Renal cortical epithelial cell (primary cell): Measurements from ENCODE around the gene XPA. TPM values are rescaled to one million over a fixed set of nuclear protein-coding genes. Genes with fewer than 3 reads are reported as not detected.
A peak's percentile ranks its signal among the peaks of the same experiment; 100 is the strongest.

Source experiments
- DNase-seq: peaks from one replicate; pipeline ENCODE4 v3.0.0-alpha.2; 2011; ENCODE audit warnings: low read depth
- total RNA-seq: library from RNA; depleted of rRNA; stranded (reverse); fragments of >200 nt; gene quantifications from 2 replicates; pipeline ENCODE4 v1.2.3, GENCODE V29; 2014

Gene XPA
- total RNA-seq, 1 donor from 2014 or later = 9.7 TPM

GRCh38 chr9:97658707-97659106 is 38.4 kb downstream of the XPA start:
- DNase-seq = no peak

GRCh38 chr9:97651646-97652045 is 45.5 kb downstream of the XPA start:
- DNase-seq = no peak

GRCh38 chr9:97647996-97648395 is 49.1 kb downstream of the XPA start:
- no peak for DNase-seq

- DNase-seq = no peak
Measured at GRCh38 chr9:97645720-97646119, 51.4 kb downstream of the XPA start.

GRCh38 chr9:97640325-97640724 is 56.8 kb downstream of the XPA start:
- DNase-seq = no peak

- DNase-seq = no peak
Measured at GRCh38 chr9:97638666-97639065, 58.5 kb downstream of the XPA start.

- no peak for DNase-seq
Measured at GRCh38 chr9:97636903-97637302, 60.2 kb downstream of the XPA start.

GRCh38 chr9:97635026-97635425 is 62.1 kb downstream of the XPA start:
- DNase-seq = no peak

- peak; percentile 8 for DNase-seq
Measured at GRCh38 chr9:97633859-97634490, 63.2 kb downstream of the XPA start.

- peak; percentile 92 for DNase-seq
Measured at GRCh38 chr9:97632985-97633858, 63.9 kb downstream of the XPA start, which contains the start of the genes NCBP1 and TSTD2. Gene NCBP1 (plus strand): TSS chr9:97633821. CDS start chr9:97633882, 61 bp downstream. Gene TSTD2 (minus strand): TSS chr9:97633368. CDS start chr9:97627562, 5,806 bp downstream.

GRCh38 chr9:97632248-97632984 is 64.7 kb downstream of the XPA start:
- peak; percentile 63 for DNase-seq

- DNase-seq = no peak
Measured at GRCh38 chr9:97630591-97630990, 66.5 kb downstream of the XPA start.

GRCh38 chr9:97629156-97629555 is 68.0 kb downstream of the XPA start:
- no peak for DNase-seq

GRCh38 chr9:97628668-97629067 is 68.5 kb downstream of the XPA start:
- DNase-seq = no peak

GRCh38 chr9:97627624-97628023 is 69.5 kb downstream of the XPA start:
- DNase-seq = no peak

GRCh38 chr9:97625620-97626019 is 71.5 kb downstream of the XPA start:
- DNase-seq = no peak

Other genes with a start within 250 kb of the XPA start
- gene TMOD1, start 195.7 kb downstream of the XPA start, total RNA-seq = 1.6 and 6.5 TPM in 2 replicates
- gene TSTD2, start 64.0 kb downstream of the XPA start, total RNA-seq = 13.5 and 31.4 TPM in 2 replicates
- 40.5 and 54.4 TPM in 2 replicates for gene NCBP1, start 63.5 kb downstream of the XPA start, total RNA-seq
- 19.6 and 57.1 TPM in 2 replicates for gene FOXE1, start 155.9 kb upstream of the XPA start, total RNA-seq
- 22.9 and 31.3 TPM in 2 replicates for gene TRMO, start 225.2 kb upstream of the XPA start, total RNA-seq
- gene HEMGN, start 240.8 kb upstream of the XPA start, total RNA-seq = not detected in 2 replicates